Erythroblast (primary cell): ENCODE measurements around the gene TNS1.

ENCODE experiments used
- GATA1 ChIP-seq: IDR thresholded peaks from 2 replicates; pipeline ENCODE4 v1.6.1; 2011; ENCODE audit warnings: low read depth, mild to moderate bottlenecking, control low read depth, low read length, moderate library complexity
- POLR2A ChIP-seq: IDR thresholded peaks from 2 replicates; pipeline ENCODE4 v1.6.1; 2011; ENCODE audit warnings: mild to moderate bottlenecking, low read length

- TF ChIP-seq POLR2A (no peak), GATA1 (no peak)
These were observed 8.9 kb upstream of the TNS1 start for GRCh38 chr2:218011653-218012040.
